HG02759 (cell line): ENCODE data around the gene COQ8A.

Source experiments
- ATAC-seq: cut with Tn5 transposase; IDR thresholded peaks from one replicate; pipeline ENCODE4 v1.9.1; 2021; ENCODE audit warnings: mild to moderate bottlenecking, moderate library complexity; ENCODE audit not compliant: unreplicated experiment

Gene COQ8A

GRCh38 chr1:226971765-226972164 lies 31.7 kb downstream of the COQ8A start:
- no peak for ATAC-seq

GRCh38 chr1:226972931-226973330 lies 32.8 kb downstream of the COQ8A start:
- ATAC-seq = no peak

- ATAC-seq = no peak
These were observed 33.3 kb downstream of the COQ8A start for GRCh38 chr1:226973371-226973897.

GRCh38 chr1:226973898-226974543 lies 33.9 kb downstream of the COQ8A start:
- ATAC-seq = no peak

GRCh38 chr1:226974544-226975258 lies 34.6 kb downstream of the COQ8A start:
- ATAC-seq = no peak

- no peak for ATAC-seq
These were observed 35.5 kb downstream of the COQ8A start for GRCh38 chr1:226975259-226976250.

- no peak for ATAC-seq
These were observed 36.3 kb downstream of the COQ8A start for GRCh38 chr1:226976276-226976977.

- ATAC-seq = no peak
These were observed 37.0 kb downstream of the COQ8A start for GRCh38 chr1:226976978-226977642.

GRCh38 chr1:226977643-226978431 lies 37.7 kb downstream of the COQ8A start:
- no peak for ATAC-seq

- no peak for ATAC-seq
These were observed 38.5 kb downstream of the COQ8A start for GRCh38 chr1:226978432-226979114.

GRCh38 chr1:226979115-226979516 lies 39.0 kb downstream of the COQ8A start:
- ATAC-seq = no peak

GRCh38 chr1:226979517-226980121 lies 39.5 kb downstream of the COQ8A start:
- ATAC-seq = no peak

- ATAC-seq = no peak
These were observed 40.0 kb downstream of the COQ8A start for GRCh38 chr1:226980122-226980560.

GRCh38 chr1:226980565-226981385 lies 40.7 kb downstream of the COQ8A start:
- ATAC-seq = no peak

- no peak for ATAC-seq
These were observed 41.3 kb downstream of the COQ8A start for GRCh38 chr1:226981386-226981817.

- no peak for ATAC-seq
These were observed 41.7 kb downstream of the COQ8A start for GRCh38 chr1:226981838-226982237.
